ENCODE measurements around the gene ZNF107.

DNA sequence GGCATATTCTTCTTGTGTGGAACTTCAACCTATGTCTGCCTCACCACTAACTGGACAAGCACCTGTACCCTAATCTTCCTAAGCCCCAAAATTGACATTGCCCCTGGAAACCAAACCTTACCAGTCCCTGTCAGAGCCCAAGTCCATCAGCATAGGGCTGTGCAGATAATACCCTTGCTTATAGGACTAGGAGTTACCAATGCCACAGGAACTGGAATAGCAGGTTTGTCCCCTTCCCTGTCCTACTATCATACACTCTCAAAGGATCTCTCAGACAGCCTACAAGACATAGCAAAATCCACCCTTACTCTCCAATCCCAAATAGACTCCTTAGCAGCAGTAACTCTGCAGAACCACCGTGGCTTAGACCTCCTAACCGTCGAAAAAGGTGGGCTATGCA lies 19.8 kb downstream of the ZNF107 start:
- TF ChIP-seq, protein P1, sequence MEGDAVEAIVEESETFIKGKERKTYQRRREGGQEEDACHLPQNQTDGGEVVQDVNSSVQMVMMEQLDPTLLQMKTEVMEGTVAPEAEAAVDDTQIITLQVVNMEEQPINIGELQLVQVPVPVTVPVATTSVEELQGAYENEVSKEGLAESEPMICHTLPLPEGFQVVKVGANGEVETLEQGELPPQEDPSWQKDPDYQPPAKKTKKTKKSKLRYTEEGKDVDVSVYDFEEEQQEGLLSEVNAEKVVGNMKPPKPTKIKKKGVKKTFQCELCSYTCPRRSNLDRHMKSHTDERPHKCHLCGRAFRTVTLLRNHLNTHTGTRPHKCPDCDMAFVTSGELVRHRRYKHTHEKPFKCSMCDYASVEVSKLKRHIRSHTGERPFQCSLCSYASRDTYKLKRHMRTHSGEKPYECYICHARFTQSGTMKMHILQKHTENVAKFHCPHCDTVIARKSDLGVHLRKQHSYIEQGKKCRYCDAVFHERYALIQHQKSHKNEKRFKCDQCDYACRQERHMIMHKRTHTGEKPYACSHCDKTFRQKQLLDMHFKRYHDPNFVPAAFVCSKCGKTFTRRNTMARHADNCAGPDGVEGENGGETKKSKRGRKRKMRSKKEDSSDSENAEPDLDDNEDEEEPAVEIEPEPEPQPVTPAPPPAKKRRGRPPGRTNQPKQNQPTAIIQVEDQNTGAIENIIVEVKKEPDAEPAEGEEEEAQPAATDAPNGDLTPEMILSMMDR (IDR thresholded peaks at IDR 0.05), result no peak
- peak in 1 of 3 donors; percentile 31 for TF ChIP-seq POLR2AphosphoS5 (IDR thresholded peaks at IDR 0.05)
- TF ChIP-seq POLR2A (IDR thresholded peaks at IDR 0.05), result no peak
